Activated CD4-positive, alpha-beta T cell treated with anti-CD3 and anti-CD28 coated beads, Interleukin-2, amount 10 ng/mL, durations not matched to agents 24 days and 14 days (primary cell): ENCODE data around the gene CD274. TPM values are rescaled to one million over a fixed set of nuclear protein-coding genes. Genes with fewer than 3 reads are reported as not detected.
A peak's percentile ranks its signal among the peaks of the same experiment; 100 is the strongest.
"Not testable (repeated sequence)": the region's sequence is repeated elsewhere in the genome, so short reads cannot be mapped to it uniquely, and the experiment has no call there.

Experiments
- DNase-seq: peaks from one replicate; pipeline ENCODE4 v3.0.0; 2022
- H3K27ac Mint-ChIP-seq: one replicate; pipeline ENCODE4 v1.8.0; 2022; ENCODE audit warnings: mild to moderate bottlenecking, mixed read lengths
- H3K27me3 Mint-ChIP-seq: one replicate; pipeline ENCODE4 v1.8.0; 2022; ENCODE audit warnings: mixed read lengths
- H3K36me3 Mint-ChIP-seq: one replicate; pipeline ENCODE4 v1.8.0; 2022; ENCODE audit warnings: low read depth, mild to moderate bottlenecking, mixed read lengths
- H3K4me1 Mint-ChIP-seq: one replicate; pipeline ENCODE4 v1.8.0; 2021; ENCODE audit warnings: mixed read lengths
- H3K4me3 Mint-ChIP-seq: one replicate; pipeline ENCODE4 v1.8.0; 2022; ENCODE audit warnings: mild to moderate bottlenecking, moderate library complexity, mixed read lengths
- H3K9me3 Mint-ChIP-seq: one replicate; pipeline ENCODE4 v1.8.0; 2021; ENCODE audit warnings: mixed read lengths
- intact Hi-C: fragments of 100-400 bp; cut with micrococcal nuclease; formaldehyde crosslinking; loops from one replicate; pipeline ENCODE4 v1.15.1; 2023
- total RNA-seq: library from RNA; stranded (reverse); gene quantifications from 2 replicates; pipeline ENCODE4 v1.2.3, GENCODE V29; 2022

CD274 gene
- total RNA-seq, 1 donor from 2014 or later: 57.6 TPM

- H3K36me3 Mint-ChIP-seq, H3K9me3 Mint-ChIP-seq, H3K27me3 Mint-ChIP-seq, H3K4me3 Mint-ChIP-seq, intact Hi-C loops: not testable (repeated sequence)
- peak; percentile 27 for DNase-seq
- peaks cover 55% of the 10 kb centered on the region for H3K4me1 Mint-ChIP-seq
- H3K27ac Mint-ChIP-seq: peak overlapping the region; percentile 34
These were observed 5.2 kb upstream of the CD274 start for GRCh38 chr9:5445096-5445495.

- H3K4me1 Mint-ChIP-seq: peaks cover 49% of the 10 kb centered on the region
- H3K36me3 Mint-ChIP-seq: peaks cover 2% of the 10 kb centered on the region
- no peaks in the 10 kb centered on the region for H3K27me3 Mint-ChIP-seq
- DNase-seq: peak; percentile 44
- H3K4me3 Mint-ChIP-seq: no peak overlapping the region
- H3K9me3 Mint-ChIP-seq: peaks cover 6% of the 10 kb centered on the region
- no peak overlapping the region for H3K27ac Mint-ChIP-seq
- intact Hi-C loops: no loop called here
These were observed 4.5 kb upstream of the CD274 start for GRCh38 chr9:5445886-5446285.

- Mint-ChIP-seq H3K4me1 (peaks cover 47% of the 10 kb centered on the region), H3K36me3 (peaks cover 4% of the 10 kb centered on the region), H3K9me3 (peaks cover 6% of the 10 kb centered on the region), H3K4me3 (peak overlapping the region; percentile 42), H3K27ac (peak overlapping the region; percentile 82), H3K27me3 (no peaks in the 10 kb centered on the region)
- peak; percentile 54 for DNase-seq
- intact Hi-C loops: no loop called here
These were observed 3.7 kb upstream of the CD274 start for GRCh38 chr9:5446451-5447236.

GRCh38 chr9:5447337-5447736 is 3.0 kb upstream of the CD274 start:
- Mint-ChIP-seq H3K4me3 (peak overlapping the region; percentile 20), H3K9me3 (peaks cover 6% of the 10 kb centered on the region), H3K4me1 (peaks cover 48% of the 10 kb centered on the region), H3K36me3 (peaks cover 9% of the 10 kb centered on the region), H3K27me3 (no peaks in the 10 kb centered on the region), H3K27ac (peak overlapping the region; percentile 49)
- intact Hi-C loops: no loop called here
- DNase-seq: peak; percentile 51

DNA sequence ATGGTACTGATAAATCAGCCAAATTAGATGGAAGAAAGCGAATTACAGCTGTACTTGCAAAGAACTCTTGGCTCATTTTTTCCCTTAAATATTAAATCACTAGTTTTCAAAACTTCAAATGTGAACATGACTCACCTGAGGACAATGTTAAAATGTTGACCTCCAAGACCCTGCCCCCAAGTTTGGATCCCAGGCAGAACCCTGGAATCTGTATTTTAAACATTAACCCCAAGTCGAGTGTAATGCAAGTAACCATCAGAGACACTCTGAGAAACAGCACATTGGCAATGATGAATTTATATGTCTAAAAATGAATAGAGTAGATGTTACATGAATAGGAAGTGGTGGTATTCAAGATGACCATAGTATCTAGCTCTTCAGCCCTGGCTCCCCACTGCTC is 2.3 kb upstream of the CD274 start:
- intact Hi-C loops: no loop called here
- Mint-ChIP-seq H3K27me3 (no peaks in the 10 kb centered on the region), H3K4me1 (peaks cover 48% of the 10 kb centered on the region), H3K9me3 (peaks cover 6% of the 10 kb centered on the region), H3K27ac (peak overlapping the region; percentile 76), H3K36me3 (peaks cover 13% of the 10 kb centered on the region), H3K4me3 (peak overlapping the region; percentile 3)
- DNase-seq: peak; percentile 52

DNA sequence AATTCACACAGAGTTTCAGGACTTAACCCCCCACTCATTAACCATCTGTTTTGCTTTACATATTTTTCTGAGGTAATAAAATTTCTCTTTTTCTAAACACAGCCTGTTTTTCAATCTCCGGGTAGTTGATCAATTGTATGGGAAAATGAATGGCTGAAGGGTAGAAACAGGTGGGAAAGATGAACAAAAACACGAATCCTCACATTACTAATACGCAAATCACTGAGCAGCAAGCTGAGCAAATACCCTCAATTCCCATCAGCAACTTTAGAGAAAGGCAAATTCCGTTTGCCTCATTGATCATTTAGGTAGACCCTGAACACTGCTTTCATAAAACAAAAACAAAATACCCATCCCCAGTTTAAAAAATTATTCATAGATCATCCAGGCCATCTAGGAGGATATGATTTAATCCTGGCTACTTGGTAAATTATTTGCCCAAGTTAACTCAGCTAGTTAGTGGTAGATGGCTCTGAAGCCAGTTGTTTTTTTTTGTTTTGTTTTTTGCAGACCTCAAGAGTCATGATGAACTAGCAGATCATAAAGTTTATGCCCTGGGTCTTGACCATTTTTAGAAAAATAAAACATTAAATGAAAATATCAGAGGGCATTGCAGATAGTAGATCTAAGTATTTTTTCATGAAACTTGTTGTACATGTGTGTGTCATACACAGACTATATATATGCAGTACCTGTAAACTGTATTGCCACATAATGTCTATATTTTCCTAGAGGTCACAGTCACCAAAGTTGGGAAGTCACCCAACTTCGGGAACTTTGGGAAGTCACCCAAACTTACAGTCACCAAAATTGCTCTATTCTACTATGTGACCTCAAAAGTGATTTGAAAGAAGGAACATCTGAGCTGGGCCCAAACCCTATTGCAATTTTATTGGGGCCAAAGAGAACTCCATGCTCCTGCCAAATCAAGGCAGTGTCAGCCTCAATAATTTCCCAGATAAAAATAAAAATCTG is 1.6 kb upstream of the CD274 start:
- peaks cover 16% of the 10 kb centered on the region for H3K36me3 Mint-ChIP-seq
- H3K27ac Mint-ChIP-seq: peak overlapping the region; percentile 84
- peak; percentile 28 for DNase-seq
- peaks cover 51% of the 10 kb centered on the region for H3K4me1 Mint-ChIP-seq
- no peaks in the 10 kb centered on the region for H3K27me3 Mint-ChIP-seq
- intact Hi-C loops: no loop called here
- peak overlapping the region; percentile 90 for H3K4me3 Mint-ChIP-seq
- H3K9me3 Mint-ChIP-seq: peaks cover 6% of the 10 kb centered on the region

- peaks cover 6% of the 10 kb centered on the region for H3K9me3 Mint-ChIP-seq
- H3K27ac Mint-ChIP-seq: peak overlapping the region; percentile 90
- peaks cover 52% of the 10 kb centered on the region for H3K4me1 Mint-ChIP-seq
- intact Hi-C loops: loop anchor here (1.0 to 10.0 kb wide), 11 partner anchors 10 to 1922 kb away; partner anchors contain the start of genes GLIS3, JAK2, PDCD1LG2 and PLGRKT
- H3K4me3 Mint-ChIP-seq: peak overlapping the region; percentile 90
- no peaks in the 10 kb centered on the region for H3K27me3 Mint-ChIP-seq
- peak; percentile 64 for DNase-seq
- peaks cover 19% of the 10 kb centered on the region for H3K36me3 Mint-ChIP-seq
These were observed 602 bp upstream of the CD274 start for GRCh38 chr9:5449521-5450358.

DNA sequence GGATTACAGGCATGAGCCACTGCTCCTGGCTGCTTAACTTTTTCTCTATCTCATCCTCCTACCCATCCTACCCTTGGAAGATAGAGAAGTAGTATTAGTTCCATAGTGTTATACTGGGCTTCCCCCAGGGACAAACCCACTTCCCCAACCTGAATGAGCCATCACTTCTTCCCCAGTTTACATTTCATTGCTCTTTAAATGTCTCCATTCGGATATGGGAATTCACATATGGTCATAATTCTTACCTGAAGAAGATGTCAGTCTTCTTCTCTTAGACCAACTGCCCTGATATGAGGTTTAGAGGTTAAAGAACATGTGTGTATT is 1.9 kb downstream of the CD274 start:
- peak overlapping the region; percentile 90 for H3K4me3 Mint-ChIP-seq
- H3K27ac Mint-ChIP-seq: peak overlapping the region; percentile 90
- intact Hi-C loops: loop anchor here (5.0 to 10.0 kb wide), 5 partner anchors 620 to 1925 kb away; partner anchors contain the start of genes GLIS3, PLPP6, RFX3 and SPATA6L
- H3K27me3 Mint-ChIP-seq: no peaks in the 10 kb centered on the region
- H3K9me3 Mint-ChIP-seq: no peaks in the 10 kb centered on the region
- H3K36me3 Mint-ChIP-seq: peaks cover 36% of the 10 kb centered on the region
- DNase-seq: no peak
- H3K4me1 Mint-ChIP-seq: peaks cover 56% of the 10 kb centered on the region

DNA sequence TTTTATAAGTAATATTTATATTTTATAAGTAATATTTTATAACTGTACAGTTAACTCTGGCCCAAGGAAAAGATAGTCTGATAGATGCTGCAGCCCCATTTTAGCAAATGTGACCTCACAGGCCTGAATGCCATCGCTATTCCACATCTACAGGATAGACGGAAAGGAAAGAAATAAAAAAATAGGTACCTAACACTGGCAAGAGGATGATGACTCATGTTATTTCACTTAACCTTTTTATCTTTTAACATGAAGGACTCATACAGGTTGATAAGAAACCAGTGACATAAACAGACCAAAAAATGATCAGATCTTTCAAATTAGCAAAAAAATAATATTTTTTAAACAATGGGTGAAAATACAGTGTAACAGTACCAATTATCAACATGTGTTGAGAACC is 2.7 kb downstream of the CD274 start:
- H3K36me3 Mint-ChIP-seq: peaks cover 44% of the 10 kb centered on the region
- peak overlapping the region; percentile 73 for H3K27ac Mint-ChIP-seq
- no peaks in the 10 kb centered on the region for H3K27me3 Mint-ChIP-seq
- intact Hi-C loops: loop anchor here (5.0 to 10.0 kb wide), 5 partner anchors 621 to 1926 kb away; partner anchors contain the start of genes GLIS3, PLPP6, RFX3 and SPATA6L
- no peak for DNase-seq
- H3K4me1 Mint-ChIP-seq: peaks cover 55% of the 10 kb centered on the region
- peak overlapping the region; percentile 90 for H3K4me3 Mint-ChIP-seq
- no peaks in the 10 kb centered on the region for H3K9me3 Mint-ChIP-seq

- H3K4me3 Mint-ChIP-seq: peak overlapping the region; percentile 90
- intact Hi-C loops: loop anchor here (5.0 to 10.0 kb wide), 5 partner anchors 621 to 1926 kb away; partner anchors contain the start of genes GLIS3, PLPP6, RFX3 and SPATA6L
- H3K4me1 Mint-ChIP-seq: peaks cover 55% of the 10 kb centered on the region
- peak; percentile 68 for DNase-seq
- H3K9me3 Mint-ChIP-seq: peaks cover 5% of the 10 kb centered on the region
- H3K27ac Mint-ChIP-seq: peak overlapping the region; percentile 56
- no peaks in the 10 kb centered on the region for H3K27me3 Mint-ChIP-seq
- H3K36me3 Mint-ChIP-seq: peaks cover 50% of the 10 kb centered on the region
These were observed 3.3 kb downstream of the CD274 start for GRCh38 chr9:5453673-5454072.

- peak overlapping the region; percentile 64 for H3K4me3 Mint-ChIP-seq
- DNase-seq: no peak
- peaks cover 7% of the 10 kb centered on the region for H3K9me3 Mint-ChIP-seq
- intact Hi-C loops: loop anchor here (5.0 to 10.0 kb wide), 6 partner anchors 332 to 1150 kb away; partner anchors contain the start of genes GLIS3, PLPP6, SPATA6L and UHRF2
- H3K4me1 Mint-ChIP-seq: peaks cover 63% of the 10 kb centered on the region
- peaks cover 64% of the 10 kb centered on the region for H3K36me3 Mint-ChIP-seq
- peak overlapping the region; percentile 85 for H3K27ac Mint-ChIP-seq
- no peaks in the 10 kb centered on the region for H3K27me3 Mint-ChIP-seq
These were observed 4.8 kb downstream of the CD274 start for GRCh38 chr9:5455181-5455580.

DNA sequence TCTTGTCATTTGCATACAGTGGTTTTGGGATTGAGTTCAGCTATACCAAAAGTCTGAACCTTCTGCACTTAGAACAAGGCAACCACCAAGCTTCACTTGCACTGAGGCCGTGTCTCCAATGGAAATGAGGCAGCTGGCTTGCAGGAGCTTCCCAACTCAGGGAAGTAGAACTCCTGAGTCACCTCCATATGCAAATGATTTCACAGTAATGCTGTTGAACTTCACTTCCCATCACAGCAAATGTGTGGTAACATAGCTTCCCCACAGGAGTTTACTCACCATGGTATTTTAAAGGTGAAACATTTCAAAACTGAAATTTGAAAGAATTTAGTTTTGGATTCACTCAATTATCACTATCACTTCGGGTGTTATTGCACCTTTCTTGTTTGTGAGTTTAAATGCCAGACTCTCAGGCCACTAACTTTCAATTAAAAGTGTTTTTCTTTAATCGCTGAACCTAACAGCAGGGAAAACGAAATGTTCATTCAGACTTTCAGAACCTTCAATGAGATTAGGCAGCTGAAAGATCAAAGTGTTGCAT is 9.0 kb downstream of the CD274 start:
- peaks cover 7% of the 10 kb centered on the region for H3K9me3 Mint-ChIP-seq
- peaks cover 58% of the 10 kb centered on the region for H3K4me1 Mint-ChIP-seq
- DNase-seq: peak; percentile 75
- H3K36me3 Mint-ChIP-seq: peaks cover 81% of the 10 kb centered on the region
- intact Hi-C loops: loop anchor here (1.0 to 10.0 kb wide), 14 partner anchors 9 to 1155 kb away; partner anchors contain the start of genes CD274, GLIS3, PDCD1LG2 and PLGRKT
- peak overlapping the region; percentile 85 for H3K27ac Mint-ChIP-seq
- H3K27me3 Mint-ChIP-seq: no peaks in the 10 kb centered on the region
- H3K4me3 Mint-ChIP-seq: peak overlapping the region; percentile 81
